Uterus (tissue), 4 donors: ENCODE data around the gene ADORA1. TPM values are rescaled to one million over a fixed set of nuclear protein-coding genes. Genes with fewer than 3 reads are reported as not detected.
A peak's percentile ranks its signal among the peaks of the same experiment; 100 is the strongest.

ENCODE experiments used
- DNase-seq, 2 donors: peaks; one replicate each; pipeline ENCODE4 v3.0.0-alpha.2; 2019 to 2020
- H3K27ac ChIP-seq, 2 donors: fragments of 200-600 bp; sonication (generic); 1 replicate in 1 of 2; 2 replicates in 1 of 2; pipeline ENCODE4 v1.5.1; 2016 to 2018
- H3K27me3 ChIP-seq, 2 donors: fragments of 200-600 bp; sonication (generic); one replicate each; pipeline ENCODE4 v1.5.1; 2018 to 2019; ENCODE audit warnings: control low read depth in 1 of 2
- H3K36me3 ChIP-seq, 2 donors: fragments of 200-600 bp; sonication (generic); one replicate each; pipeline ENCODE4 v1.5.1; 2019; ENCODE audit warnings: control low read depth in 1 of 2
- H3K4me1 ChIP-seq, 2 donors: fragments of 200-600 bp; sonication (generic); one replicate each; pipeline ENCODE4 v1.5.1; 2018 to 2019; ENCODE audit warnings: control low read depth in 1 of 2
- H3K4me3 ChIP-seq, 2 donors: fragments of 200-600 bp; sonication (generic); 1 replicate in 1 of 2; 2 replicates in 1 of 2; pipeline ENCODE4 v1.5.1; 2018 to 2019; ENCODE audit warnings: mild to moderate bottlenecking in 1 of 2
- H3K9me3 ChIP-seq, 2 donors: fragments of 200-600 bp; sonication (generic); one replicate each; pipeline ENCODE4 v1.5.1; 2019; ENCODE audit warnings: control low read depth in 1 of 2
- POLR2A ChIP-seq, 2 donors: fragments of 450-650 bp; IDR thresholded peaks; one replicate each; pipeline ENCODE4 v1.6.1; 2016; ENCODE audit warnings: antibody characterized with exemption in 2 of 2, mild to moderate bottlenecking in 1 of 2, moderate library complexity in 1 of 2
- intact Hi-C: fragments of 100-400 bp; cut with DNase I; formaldehyde crosslinking; loops from one replicate; pipeline ENCODE4 v1.15.1; 2023; ENCODE audit warnings: low total_unique reads
- total RNA-seq, 4 donors: library from RNA; depleted of rRNA in 3 of 4; stranded (reverse); fragments of >200 nt in 3 of 4; gene quantifications; one replicate each; pipeline versions ENCODE4 v1.1.0 to v1.2.4, GENCODE V29; 2014 to 2023
- TF ChIP-seq, protein P1 (sequence below), 4 experiments: fragments of 200-600 bp in 2 of 4; fragments of 450-650 bp in 2 of 4; sonication (generic) in 2 of 4; IDR thresholded peaks; one replicate each; pipeline ENCODE4 v1.5.1; 2016 to 2019; ENCODE audit warnings: antibody characterized with exemption in 4 of 4, mild to moderate bottlenecking in 2 of 4, moderate library complexity in 1 of 4
- donor health status: DM: yes; HTN: yes; CAD: no.

Gene ADORA1
- total RNA-seq, 4 donors from 2014 or later: 3.0 TPM; not detected in 2

DNA sequence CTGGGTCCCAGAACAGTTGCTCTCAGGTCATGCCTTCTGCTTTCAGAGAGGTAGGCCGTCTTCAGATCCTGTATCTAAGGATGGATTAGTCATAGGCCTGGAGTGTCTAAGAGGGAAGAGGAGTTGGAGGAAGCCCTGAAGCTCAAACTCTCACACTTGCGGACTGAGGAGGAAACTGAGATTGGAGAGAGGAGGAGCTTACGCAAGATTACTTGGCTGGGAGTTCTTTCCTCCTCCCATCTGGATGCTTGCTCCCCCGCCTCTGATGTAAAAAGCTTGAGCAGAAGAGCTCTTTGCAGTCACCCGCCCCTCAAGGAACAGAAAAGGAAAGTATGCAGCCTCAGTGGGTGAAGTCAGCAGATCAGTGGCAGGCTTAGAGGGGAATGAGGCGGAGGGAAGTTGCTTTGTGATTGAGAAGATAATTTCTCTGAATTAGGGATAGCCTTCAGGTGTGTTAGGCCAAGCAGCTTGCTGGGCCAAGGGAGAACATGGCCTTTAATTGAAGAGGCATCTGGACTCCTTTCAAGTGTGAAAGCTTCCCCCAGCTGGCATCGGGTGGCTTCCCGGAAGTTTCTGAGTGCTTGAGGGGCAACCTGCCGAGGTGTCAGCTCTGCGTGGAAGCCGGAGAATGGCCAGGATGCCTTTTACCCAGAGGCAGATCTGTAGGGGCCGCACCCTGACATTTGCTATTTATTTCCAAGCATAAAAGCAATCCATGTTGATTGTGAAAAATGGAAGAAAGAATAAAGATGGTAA lies 6.6 kb downstream of the ADORA1 start:
- H3K27ac ChIP-seq: peak overlapping the region; percentile 71 to 76
- no peak overlapping the region for H3K4me3 ChIP-seq
- TF ChIP-seq, protein P1, sequence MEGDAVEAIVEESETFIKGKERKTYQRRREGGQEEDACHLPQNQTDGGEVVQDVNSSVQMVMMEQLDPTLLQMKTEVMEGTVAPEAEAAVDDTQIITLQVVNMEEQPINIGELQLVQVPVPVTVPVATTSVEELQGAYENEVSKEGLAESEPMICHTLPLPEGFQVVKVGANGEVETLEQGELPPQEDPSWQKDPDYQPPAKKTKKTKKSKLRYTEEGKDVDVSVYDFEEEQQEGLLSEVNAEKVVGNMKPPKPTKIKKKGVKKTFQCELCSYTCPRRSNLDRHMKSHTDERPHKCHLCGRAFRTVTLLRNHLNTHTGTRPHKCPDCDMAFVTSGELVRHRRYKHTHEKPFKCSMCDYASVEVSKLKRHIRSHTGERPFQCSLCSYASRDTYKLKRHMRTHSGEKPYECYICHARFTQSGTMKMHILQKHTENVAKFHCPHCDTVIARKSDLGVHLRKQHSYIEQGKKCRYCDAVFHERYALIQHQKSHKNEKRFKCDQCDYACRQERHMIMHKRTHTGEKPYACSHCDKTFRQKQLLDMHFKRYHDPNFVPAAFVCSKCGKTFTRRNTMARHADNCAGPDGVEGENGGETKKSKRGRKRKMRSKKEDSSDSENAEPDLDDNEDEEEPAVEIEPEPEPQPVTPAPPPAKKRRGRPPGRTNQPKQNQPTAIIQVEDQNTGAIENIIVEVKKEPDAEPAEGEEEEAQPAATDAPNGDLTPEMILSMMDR (IDR thresholded peaks at IDR 0.05): no peak
- TF ChIP-seq POLR2A (IDR thresholded peaks at IDR 0.05): no peak
- H3K9me3 ChIP-seq: no peaks in the 10 kb centered on the region
- peak; percentile 54 to 66 for DNase-seq
- H3K27me3 ChIP-seq: no peaks in the 10 kb centered on the region
- intact Hi-C loops: no loop called here
- no peaks in the 10 kb centered on the region for H3K4me1 ChIP-seq
- no peaks in the 10 kb centered on the region for H3K36me3 ChIP-seq

DNA sequence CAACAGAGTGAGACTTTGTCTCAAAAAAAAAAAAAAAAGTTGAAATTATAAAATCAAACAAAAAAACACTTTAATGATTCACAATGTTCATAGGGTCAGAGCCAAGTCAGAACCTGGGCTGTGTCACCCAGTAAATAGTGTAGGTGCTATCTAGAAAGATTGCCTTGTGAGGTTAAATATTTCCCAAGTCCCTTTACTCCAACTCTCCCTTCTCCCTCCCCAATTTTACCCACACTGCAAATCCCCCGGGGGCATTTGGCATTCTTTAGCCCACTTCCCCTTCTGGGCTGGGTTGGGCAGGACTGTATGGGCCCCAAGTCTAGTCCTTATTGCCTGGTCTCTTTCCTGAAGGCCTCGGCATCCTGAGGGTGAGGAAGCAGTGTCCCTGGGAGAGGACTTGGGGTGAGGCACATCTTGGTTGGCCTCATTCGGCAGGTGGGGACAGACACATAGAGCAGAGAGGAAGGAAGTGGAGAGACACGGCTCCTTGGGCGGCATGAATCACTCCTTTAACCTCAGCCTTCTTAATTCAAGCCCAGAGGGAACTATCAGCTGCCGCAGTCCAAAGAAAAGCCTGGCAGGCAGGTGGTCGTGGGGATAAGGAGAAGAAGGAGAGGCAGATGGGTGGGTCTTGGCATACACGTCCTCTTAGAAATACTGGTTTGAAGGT lies 8.2 kb downstream of the ADORA1 start:
- H3K36me3 ChIP-seq: no peaks in the 10 kb centered on the region
- H3K27ac ChIP-seq: no peak overlapping the region
- no peak overlapping the region for H3K4me3 ChIP-seq
- H3K9me3 ChIP-seq: no peaks in the 10 kb centered on the region
- no peaks in the 10 kb centered on the region for H3K27me3 ChIP-seq
- no peaks in the 10 kb centered on the region for H3K4me1 ChIP-seq
- TF ChIP-seq, protein P1 (IDR thresholded peaks at IDR 0.05): no peak
- no peak for TF ChIP-seq POLR2A (IDR thresholded peaks at IDR 0.05)
- no peak for DNase-seq
- intact Hi-C loops: no loop called here

DNA sequence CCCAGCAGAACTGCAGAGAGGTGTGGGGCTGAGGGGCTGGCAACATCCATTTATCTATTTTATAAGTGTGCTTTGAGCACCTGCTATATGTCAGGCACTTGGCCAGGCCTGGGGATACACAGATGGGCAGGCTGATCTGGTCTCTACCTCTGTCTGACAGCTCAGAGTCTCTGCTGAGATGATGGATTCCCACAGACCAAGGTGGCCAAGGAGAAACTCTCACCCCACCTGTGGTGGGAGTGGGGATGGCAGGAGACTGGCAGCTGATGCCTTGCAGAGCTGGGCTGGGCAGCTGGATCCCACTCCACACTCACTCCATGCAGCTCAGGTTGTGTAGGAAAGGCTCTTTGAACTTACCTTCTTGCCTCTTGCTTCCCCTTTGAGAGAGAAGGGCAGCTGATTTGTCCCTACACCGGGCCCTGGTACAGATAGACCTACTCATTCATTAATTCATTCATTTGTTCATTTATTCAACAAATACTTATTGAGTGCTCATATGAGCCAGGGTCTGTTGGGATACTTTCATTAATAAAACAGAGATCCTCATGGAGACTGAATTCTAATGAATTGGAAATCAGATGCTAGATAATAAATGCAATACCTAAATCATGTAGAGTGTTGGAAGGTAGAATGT lies 9.0 kb downstream of the ADORA1 start:
- Histone ChIP-seq H3K4me1 (no peaks in the 10 kb centered on the region), H3K36me3 (no peaks in the 10 kb centered on the region), H3K9me3 (no peaks in the 10 kb centered on the region), H3K4me3 (no peak overlapping the region), H3K27me3 (no peaks in the 10 kb centered on the region), H3K27ac (no peak overlapping the region)
- no peak for DNase-seq
- TF ChIP-seq POLR2A (IDR thresholded peaks at IDR 0.05): no peak
- TF ChIP-seq, protein P1 (IDR thresholded peaks at IDR 0.05): no peak
- intact Hi-C loops: no loop called here

DNA sequence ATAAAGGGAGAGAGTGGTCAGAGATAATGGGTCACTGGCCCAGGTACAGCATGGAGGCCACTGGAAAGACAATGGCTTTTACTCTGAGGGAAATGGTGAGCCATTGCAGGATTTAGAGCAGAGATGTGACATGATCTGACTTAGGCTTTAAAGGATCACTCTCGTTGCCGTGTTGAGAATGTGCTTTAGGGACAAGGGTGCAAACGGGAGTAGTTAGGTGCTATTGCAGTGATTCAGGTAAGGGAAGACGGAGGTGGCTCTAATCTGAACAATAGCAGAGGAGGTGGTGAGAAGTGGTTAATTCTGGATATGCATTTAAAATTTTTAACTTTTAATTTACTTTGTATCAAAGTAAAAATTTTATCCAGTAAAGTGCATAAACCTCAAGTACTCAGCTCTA lies 9.8 kb downstream of the ADORA1 start:
- Histone ChIP-seq H3K27ac (no peak overlapping the region), H3K27me3 (no peaks in the 10 kb centered on the region), H3K4me3 (no peak overlapping the region), H3K9me3 (no peaks in the 10 kb centered on the region), H3K4me1 (no peaks in the 10 kb centered on the region), H3K36me3 (no peaks in the 10 kb centered on the region)
- no peak for TF ChIP-seq POLR2A (IDR thresholded peaks at IDR 0.05)
- TF ChIP-seq, protein P1 (IDR thresholded peaks at IDR 0.05): no peak
- no peak for DNase-seq
- intact Hi-C loops: no loop called here

DNA sequence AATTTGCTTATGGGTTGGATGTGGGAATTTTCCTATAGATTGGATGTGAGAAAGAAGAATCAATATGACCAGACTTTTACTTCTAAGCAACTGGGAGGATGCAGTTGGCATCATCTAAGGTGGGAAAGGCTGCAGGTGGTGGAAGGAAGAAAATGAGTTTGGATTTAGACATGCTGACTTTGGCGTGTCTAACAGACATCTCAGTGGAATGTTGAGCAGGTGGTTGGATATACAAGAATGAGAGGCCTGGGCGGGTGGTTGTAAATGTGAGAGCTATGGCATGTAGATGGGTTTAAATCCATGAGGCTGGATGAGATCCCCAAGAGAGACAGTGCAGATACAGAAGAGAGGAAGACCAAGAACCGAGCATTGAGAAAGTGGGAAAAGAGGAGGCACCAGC lies 10.5 kb downstream of the ADORA1 start:
- no peaks in the 10 kb centered on the region for H3K36me3 ChIP-seq

More for the DNA sequence above, 10.5 kb downstream of the ADORA1 start:
- Histone ChIP-seq H3K27ac (no peak overlapping the region), H3K4me3 (no peak overlapping the region), H3K9me3 (no peaks in the 10 kb centered on the region), H3K4me1 (no peaks in the 10 kb centered on the region), H3K27me3 (no peaks in the 10 kb centered on the region)
- intact Hi-C loops: no loop called here
- TF ChIP-seq POLR2A (IDR thresholded peaks at IDR 0.05): no peak
- no peak for DNase-seq
